ENCODE data around the gene KLHL40. TPM values are rescaled to one million over a fixed set of nuclear protein-coding genes. Genes with fewer than 3 reads are reported as not detected.

KLHL40 gene
- total and polyA plus RNA-seq, 9 of the 15 experiments (the other 6 are each of a cell fraction or from before 2014, with no cell fraction given): not detected

DNA sequence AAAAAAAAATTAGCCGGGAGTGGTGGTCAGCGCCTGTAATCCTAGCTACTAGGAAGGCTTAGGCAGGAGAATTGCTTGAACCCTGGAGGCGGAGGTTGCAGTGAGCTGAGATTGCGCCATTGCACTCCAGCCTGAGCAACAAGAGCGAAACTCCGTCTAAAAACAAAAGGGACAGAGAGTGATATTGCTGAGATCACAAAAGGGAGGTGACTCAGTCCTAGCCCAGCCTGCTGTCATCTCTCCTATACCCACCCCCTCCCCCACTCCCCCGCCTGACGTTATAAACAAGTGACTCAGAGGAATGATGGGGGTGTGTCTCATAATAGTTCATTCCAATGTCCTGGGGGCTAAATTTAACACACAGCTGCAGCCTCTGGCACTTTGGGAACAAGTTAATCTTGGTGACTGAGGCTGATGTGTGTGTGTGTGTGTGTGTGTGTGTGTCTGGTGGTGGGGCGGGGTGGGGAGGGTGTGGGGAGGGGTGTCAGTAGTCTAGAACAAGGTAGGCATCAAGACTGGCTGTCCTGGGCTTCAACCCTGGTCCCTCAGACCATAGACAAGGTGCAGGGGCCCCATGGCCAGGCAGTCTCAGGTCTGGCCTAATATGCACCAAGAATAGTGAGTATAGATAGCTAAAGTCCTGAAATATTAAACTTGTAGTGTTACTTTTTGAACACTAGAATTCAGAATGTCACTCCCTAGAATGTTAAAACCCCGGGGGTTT is 1.3 kb upstream of the KLHL40 start (continued):
- no peak for TF ChIP-seq TAL1 (IDR thresholded peaks at IDR 0.05)
- TF ChIP-seq, protein P1, sequence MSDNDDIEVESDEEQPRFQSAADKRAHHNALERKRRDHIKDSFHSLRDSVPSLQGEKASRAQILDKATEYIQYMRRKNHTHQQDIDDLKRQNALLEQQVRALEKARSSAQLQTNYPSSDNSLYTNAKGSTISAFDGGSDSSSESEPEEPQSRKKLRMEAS (CRISPR knock-in tag; IDR thresholded peaks at IDR 0.05): no peak
- TF ChIP-seq KDM2B (CRISPR knock-in tag; IDR thresholded peaks at IDR 0.05): no peak
- no peak for TF ChIP-seq HMG20B (CRISPR knock-in tag; IDR thresholded peaks at IDR 0.05)
- TF ChIP-seq CBX2 (IDR thresholded peaks at IDR 0.05; ENCODE audit: insufficient read depth, low read length, poor library complexity, severe bottlenecking): no peak
- TF ChIP-seq CEBPB (tag; IDR thresholded peaks at IDR 0.05): peak; percentile 80
- TF ChIP-seq, protein P2, sequence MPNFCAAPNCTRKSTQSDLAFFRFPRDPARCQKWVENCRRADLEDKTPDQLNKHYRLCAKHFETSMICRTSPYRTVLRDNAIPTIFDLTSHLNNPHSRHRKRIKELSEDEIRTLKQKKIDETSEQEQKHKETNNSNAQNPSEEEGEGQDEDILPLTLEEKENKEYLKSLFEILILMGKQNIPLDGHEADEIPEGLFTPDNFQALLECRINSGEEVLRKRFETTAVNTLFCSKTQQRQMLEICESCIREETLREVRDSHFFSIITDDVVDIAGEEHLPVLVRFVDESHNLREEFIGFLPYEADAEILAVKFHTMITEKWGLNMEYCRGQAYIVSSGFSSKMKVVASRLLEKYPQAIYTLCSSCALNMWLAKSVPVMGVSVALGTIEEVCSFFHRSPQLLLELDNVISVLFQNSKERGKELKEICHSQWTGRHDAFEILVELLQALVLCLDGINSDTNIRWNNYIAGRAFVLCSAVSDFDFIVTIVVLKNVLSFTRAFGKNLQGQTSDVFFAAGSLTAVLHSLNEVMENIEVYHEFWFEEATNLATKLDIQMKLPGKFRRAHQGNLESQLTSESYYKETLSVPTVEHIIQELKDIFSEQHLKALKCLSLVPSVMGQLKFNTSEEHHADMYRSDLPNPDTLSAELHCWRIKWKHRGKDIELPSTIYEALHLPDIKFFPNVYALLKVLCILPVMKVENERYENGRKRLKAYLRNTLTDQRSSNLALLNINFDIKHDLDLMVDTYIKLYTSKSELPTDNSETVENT (CRISPR knock-in tag; IDR thresholded peaks at IDR 0.05): no peak
- TF ChIP-seq PTRF (tag; IDR thresholded peaks at IDR 0.05): no peak
- no peak for TF ChIP-seq RFX1 (IDR thresholded peaks at IDR 0.05)
- no peak for TF ChIP-seq ELF2 (CRISPR knock-in tag; IDR thresholded peaks at IDR 0.05)
- no peak for TF ChIP-seq MBD2 (IDR thresholded peaks at IDR 0.05; ENCODE audit: borderline replicate concordance, low read depth)
- no peak for TF ChIP-seq RHOXF2B (CRISPR knock-in tag; conservative IDR thresholded peaks at IDR 0.05)
- TF ChIP-seq ZNF79 (CRISPR knock-in tag; IDR thresholded peaks at IDR 0.05; ENCODE audit: low read depth): no peak
- no peak for TF ChIP-seq ELF4 (CRISPR knock-in tag; IDR thresholded peaks at IDR 0.05)
- TF ChIP-seq CBFA2T3 (IDR thresholded peaks at IDR 0.05): no peak
- TF ChIP-seq, protein P3, sequence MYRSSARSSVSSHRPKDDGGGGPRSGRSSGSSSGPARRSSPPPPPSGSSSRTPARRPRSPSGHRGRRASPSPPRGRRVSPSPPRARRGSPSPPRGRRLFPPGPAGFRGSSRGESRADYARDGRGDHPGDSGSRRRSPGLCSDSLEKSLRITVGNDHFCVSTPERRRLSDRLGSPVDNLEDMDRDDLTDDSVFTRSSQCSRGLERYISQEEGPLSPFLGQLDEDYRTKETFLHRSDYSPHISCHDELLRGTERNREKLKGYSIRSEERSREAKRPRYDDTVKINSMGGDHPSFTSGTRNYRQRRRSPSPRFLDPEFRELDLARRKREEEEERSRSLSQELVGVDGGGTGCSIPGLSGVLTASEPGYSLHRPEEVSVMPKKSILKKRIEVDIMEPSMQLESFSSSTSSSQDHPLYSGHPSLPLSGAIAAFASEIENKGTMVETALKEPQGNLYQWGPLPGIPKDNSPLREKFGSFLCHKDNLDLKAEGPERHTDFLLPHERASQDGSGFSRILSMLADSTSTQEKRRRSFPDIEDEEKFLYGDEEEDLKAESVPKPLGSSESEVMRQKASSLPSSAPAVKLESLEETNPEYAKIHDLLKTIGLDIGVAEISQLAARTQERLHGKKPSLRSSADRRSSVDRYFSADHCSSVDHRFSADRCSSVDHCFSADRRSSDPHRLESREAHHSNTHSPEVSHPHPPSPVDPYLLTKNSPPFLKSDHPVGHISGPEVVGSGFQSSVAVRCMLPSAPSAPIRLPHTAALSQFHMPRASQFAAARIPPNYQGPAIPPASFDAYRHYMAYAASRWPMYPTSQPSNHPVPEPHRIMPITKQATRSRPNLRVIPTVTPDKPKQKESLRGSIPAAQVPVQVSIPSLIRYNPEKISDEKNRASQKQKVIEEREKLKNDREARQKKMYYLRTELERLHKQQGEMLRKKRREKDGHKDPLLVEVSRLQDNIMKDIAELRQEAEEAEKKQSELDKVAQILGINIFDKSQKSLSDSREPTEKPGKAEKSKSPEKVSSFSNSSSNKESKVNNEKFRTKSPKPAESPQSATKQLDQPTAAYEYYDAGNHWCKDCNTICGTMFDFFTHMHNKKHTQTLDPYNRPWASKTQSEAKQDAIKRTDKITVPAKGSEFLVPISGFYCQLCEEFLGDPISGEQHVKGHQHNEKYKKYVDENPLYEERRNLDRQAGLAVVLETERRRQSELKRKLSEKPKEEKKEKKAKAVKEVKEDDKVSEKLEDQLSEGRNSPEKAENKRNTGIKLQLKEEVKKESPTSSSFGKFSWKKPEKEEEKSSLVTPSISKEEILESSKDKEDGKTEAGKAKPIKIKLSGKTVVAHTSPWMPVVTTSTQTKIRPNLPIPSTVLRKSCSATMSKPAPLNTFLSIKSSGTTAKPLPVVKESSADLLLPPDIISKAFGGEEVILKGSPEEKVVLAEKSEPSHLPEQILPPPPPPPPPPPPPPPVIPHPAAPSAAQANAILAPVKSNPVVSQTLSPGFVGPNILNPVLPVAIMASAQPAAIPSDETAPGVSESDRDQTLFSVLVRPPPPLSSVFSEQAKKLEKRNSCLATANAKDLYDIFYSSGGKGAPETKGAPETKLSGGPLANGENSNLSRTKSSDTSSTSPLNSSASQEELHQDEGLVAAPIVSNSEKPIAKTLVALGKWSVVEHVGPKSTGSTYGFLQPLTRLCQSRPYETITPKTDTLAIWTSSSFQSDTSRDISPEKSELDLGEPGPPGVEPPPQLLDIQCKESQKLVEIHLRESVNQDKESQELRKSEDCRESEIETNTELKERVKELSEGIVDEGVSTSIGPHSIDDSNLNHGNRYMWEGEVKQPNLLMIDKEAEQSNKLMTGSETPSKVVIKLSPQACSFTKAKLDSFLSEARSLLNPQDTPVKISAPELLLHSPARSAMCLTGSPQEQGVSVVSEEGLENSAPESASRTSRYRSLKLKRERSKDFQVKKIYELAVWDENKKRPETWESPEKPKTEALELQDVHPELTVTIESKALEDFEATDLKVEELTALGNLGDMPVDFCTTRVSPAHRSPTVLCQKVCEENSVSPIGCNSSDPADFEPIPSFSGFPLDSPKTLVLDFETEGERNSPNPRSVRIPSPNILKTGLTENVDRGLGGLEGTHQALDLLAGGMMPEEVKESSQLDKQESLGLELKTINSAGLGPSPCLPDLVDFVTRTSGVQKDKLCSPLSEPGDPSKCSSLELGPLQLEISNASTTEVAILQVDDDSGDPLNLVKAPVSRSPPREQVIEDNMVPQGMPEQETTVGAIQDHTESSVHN (IDR thresholded peaks at IDR 0.05; ENCODE audit: borderline replicate concordance in 1 of 2, low read depth in 1 of 2): peak in 1 of 2 experiments; percentile 70; a peak in 2 of 4 replicates
- no peak for TF ChIP-seq ZNF263 (CRISPR knock-in tag; IDR thresholded peaks at IDR 0.05; ENCODE audit: borderline replicate concordance)
- peak; percentile 83 for TF ChIP-seq CEBPG (CRISPR knock-in tag; IDR thresholded peaks at IDR 0.05)
- peak; percentile 80 to 84 for TF ChIP-seq CEBPG (tag; conservative IDR thresholded peaks at IDR 0.05 in 1 of 2, IDR thresholded peaks at IDR 0.05 in 1 of 2)
